Upper lobe of left lung (tissue), 6 donors: ENCODE data around the gene ZBTB22. TPM values are rescaled to one million over a fixed set of nuclear protein-coding genes. Genes with fewer than 3 reads are reported as not detected.
"Not testable (repeated sequence)": the region's sequence is repeated elsewhere in the genome, so short reads cannot be mapped to it uniquely, and the experiment has no call there.

Source experiments
- ATAC-seq, 2 donors: fragments of 200-7000 bp; cut with Tn5 transposase; one replicate each; pipeline ENCODE4 v1.9.1; 2022; ENCODE audit warnings: mild to moderate bottlenecking in 2 of 2, moderate library complexity in 2 of 2; ENCODE audit not compliant: low FRiP score in 2 of 2
- DNase-seq, 2 donors: peaks; one replicate each; pipeline ENCODE4 v3.0.0-alpha.2; 2019 to 2020
- H3K27ac ChIP-seq, 4 donors: fragments of 200-600 bp; sonication (generic); one replicate each; pipeline ENCODE4 v1.5.1; 2016 to 2019
- H3K27me3 ChIP-seq, 4 donors: fragments of 200-600 bp; sonication (generic); one replicate each; pipeline ENCODE4 v1.5.1; 2017 to 2019
- H3K36me3 ChIP-seq, 4 donors: fragments of 200-600 bp; sonication (generic); one replicate each; pipeline ENCODE4 v1.5.1; 2016 to 2019
- H3K4me1 ChIP-seq, 4 donors: fragments of 200-600 bp; sonication (generic); one replicate each; pipeline ENCODE4 v1.5.1; 2018 to 2019
- H3K4me3 ChIP-seq, 4 donors: fragments of 200-600 bp; sonication (generic); one replicate each; pipeline ENCODE4 v1.5.1; 2017 to 2019; ENCODE audit warnings: mild to moderate bottlenecking in 2 of 4, moderate library complexity in 1 of 4
- H3K9me3 ChIP-seq, 4 donors: fragments of 200-600 bp; sonication (generic); one replicate each; pipeline ENCODE4 v1.5.1; 2018 to 2019
- EP300 ChIP-seq, 4 donors: sonication (generic); formaldehyde crosslinking; IDR thresholded peaks; one replicate each; pipeline ENCODE4 v1.5.1; 2017; ENCODE audit warnings: antibody characterized with exemption in 4 of 4, control low read depth in 2 of 4
- POLR2A ChIP-seq, 4 donors: fragments of 450-650 bp; IDR thresholded peaks; one replicate each; pipeline ENCODE4 v1.5.1; 2016 to 2017; ENCODE audit warnings: antibody characterized with exemption in 4 of 4, mild to moderate bottlenecking in 2 of 4
- POLR2AphosphoS5 ChIP-seq, 2 donors: sonication (generic); formaldehyde crosslinking; IDR thresholded peaks; one replicate each; pipeline ENCODE4 v1.5.1; 2017; ENCODE audit warnings: antibody characterized with exemption in 2 of 2
- WGBS, 2 donors: methylation state at CpG; one replicate each; pipeline ENCODE4 v1.1.5; 2017 to 2018; 5-methylcytosine and 5-hydroxymethylcytosine counted together
- total RNA-seq, 6 donors: library from RNA; depleted of rRNA in 4 of 6; stranded (reverse); fragments of >200 nt in 4 of 6; gene quantifications; one replicate each; pipeline versions ENCODE4 v1.1.0 to v1.2.1, GENCODE V29; 2016 to 2021
- TF ChIP-seq, protein P1 (sequence below), 6 experiments: fragments of 450-650 bp in 4 of 6; fragments of 200-600 bp in 2 of 6; sonication (generic) in 2 of 6; IDR thresholded peaks; one replicate each; pipeline ENCODE4 v1.5.1; 2016 to 2019; ENCODE audit warnings: antibody characterized with exemption in 6 of 6
- donor health status: DM: no; HTN: no; CAD: no; lungs with moderate emphysema.
- donor health status: DM: no; HTN: yes; CAD: no; lungs with severe emphysema.

Gene ZBTB22
- total RNA-seq, 6 donors from 2014 or later = 24.2 to 32.5 (median 28.2) TPM

DNA sequence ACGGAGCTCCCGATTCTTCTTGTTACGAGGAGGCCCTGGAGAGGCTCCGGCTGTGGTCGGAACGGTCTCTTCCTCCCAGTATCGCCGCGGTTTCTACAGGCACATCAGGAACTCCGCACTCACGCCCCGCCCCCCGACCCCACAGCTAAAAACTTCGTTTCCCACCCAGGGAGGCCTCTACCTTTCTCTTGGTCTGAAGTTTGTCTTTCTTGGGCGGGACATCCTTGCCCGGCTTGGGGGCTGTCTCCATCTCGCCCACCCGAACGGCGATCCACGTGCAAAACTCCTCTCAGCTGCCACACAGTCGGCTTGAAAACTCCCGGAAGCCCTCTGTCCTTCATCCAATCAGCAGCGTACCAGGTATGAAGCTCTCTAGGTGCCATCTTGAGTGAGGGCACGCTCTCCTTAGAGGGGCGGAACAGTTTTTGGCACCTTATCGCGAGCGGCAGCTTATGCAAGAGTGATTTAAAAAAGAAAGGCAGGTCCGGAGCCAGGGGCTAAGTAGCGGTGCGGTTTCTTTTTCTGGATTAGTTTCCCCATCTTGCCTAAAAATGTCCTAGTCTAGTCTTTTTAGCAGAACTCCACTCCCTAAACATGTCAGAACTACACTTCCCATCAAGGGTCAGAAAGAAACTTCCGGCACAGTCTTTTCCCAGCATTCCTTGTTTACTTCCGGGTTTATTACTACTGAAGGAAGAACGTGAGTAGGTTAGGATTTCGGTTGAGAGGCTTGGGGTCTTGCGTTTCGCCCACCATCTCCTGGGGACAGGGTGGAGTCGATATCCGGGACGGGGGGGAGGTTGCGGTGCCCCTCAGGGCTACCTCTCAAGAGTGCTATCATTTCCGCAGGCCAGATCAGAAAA lies 28.4 kb downstream of the ZBTB22 start, which contains the start of the genes PFDN6 and WDR46:
PFDN6 (plus strand) TSS at position 681 of the 863 bp plus-strand sequence. CDS start 256 bp downstream, outside the sequence.
WDR46 (minus strand) TSS at position 319 of the 863 bp plus-strand sequence; CDS start at position 250, 69 bp downstream.
- peak; percentile 72 to 85 for DNase-seq
- WGBS, 2 donors = 0% methylated on average over 33 to 42 of the region's 43 CpGs
- ATAC-seq = peak; percentile 96 to 98
- peak within 1 kb of the TSS; percentile 70 to 94 (median 84) for H3K4me3 ChIP-seq
- H3K9me3 ChIP-seq = no peaks in the 10 kb centered on the region
- peaks cover 16 to 68% (median 44%) of the 10 kb centered on the region in 4 donors for H3K36me3 ChIP-seq
- H3K27ac ChIP-seq = peak within 1 kb of the TSS; percentile 66 to 84 (median 74)
- peaks cover 17 to 26% (median 22%) of the 10 kb centered on the region in 4 donors for H3K4me1 ChIP-seq
- H3K27me3 ChIP-seq = no peaks in the 10 kb centered on the region
- TF ChIP-seq, protein P1, sequence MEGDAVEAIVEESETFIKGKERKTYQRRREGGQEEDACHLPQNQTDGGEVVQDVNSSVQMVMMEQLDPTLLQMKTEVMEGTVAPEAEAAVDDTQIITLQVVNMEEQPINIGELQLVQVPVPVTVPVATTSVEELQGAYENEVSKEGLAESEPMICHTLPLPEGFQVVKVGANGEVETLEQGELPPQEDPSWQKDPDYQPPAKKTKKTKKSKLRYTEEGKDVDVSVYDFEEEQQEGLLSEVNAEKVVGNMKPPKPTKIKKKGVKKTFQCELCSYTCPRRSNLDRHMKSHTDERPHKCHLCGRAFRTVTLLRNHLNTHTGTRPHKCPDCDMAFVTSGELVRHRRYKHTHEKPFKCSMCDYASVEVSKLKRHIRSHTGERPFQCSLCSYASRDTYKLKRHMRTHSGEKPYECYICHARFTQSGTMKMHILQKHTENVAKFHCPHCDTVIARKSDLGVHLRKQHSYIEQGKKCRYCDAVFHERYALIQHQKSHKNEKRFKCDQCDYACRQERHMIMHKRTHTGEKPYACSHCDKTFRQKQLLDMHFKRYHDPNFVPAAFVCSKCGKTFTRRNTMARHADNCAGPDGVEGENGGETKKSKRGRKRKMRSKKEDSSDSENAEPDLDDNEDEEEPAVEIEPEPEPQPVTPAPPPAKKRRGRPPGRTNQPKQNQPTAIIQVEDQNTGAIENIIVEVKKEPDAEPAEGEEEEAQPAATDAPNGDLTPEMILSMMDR (IDR thresholded peaks at IDR 0.05) = no peak
- TF ChIP-seq POLR2AphosphoS5 (IDR thresholded peaks at IDR 0.05) = peak; percentile 27 to 66
- peak in 3 of 4 donors; percentile 12 to 39 (median 31) for TF ChIP-seq POLR2A (IDR thresholded peaks at IDR 0.05)
- no peak for TF ChIP-seq EP300 (IDR thresholded peaks at IDR 0.05)

DNA sequence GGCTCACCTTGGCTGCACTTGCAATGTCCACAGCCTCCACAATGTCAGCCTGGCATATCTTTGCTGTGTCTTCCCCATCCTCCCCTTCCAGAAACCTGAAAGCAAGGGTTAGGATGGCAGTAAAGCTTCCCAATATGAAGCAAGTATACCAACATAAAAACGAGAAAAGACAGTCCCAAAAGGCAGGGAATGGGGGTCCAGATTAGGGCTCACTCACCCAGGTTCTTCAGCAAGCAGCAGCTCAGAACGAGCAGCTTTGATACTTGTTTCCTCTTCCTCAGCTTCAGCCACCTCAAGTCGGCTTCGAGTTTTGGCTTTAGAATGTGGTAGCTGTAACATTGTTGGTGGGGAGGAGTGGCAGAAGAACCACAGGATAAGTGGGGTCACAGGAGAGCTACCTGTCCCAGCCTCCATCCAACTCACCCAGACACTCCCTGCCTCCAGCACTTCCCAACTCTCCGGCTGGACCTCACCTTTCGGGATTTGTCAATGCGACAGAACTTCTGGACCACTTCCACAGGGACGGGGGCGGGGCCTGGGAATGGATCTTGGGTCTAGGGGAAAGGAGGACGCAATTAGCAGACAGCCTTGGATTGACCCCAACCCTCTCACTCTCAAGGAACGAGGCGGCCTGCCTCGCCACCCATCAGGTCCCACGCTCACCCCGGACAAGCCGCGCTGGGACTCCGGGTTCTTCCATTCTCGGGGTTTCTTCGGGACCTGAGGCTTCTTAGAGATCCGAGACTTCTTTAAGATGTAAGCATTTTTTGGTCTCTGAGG lies 29.2 kb downstream of the ZBTB22 start:
- peak overlapping the region; percentile 66 to 84 (median 74) for H3K27ac ChIP-seq
- H3K4me1 ChIP-seq = peaks cover 17 to 26% (median 22%) of the 10 kb centered on the region in 4 donors
- peak overlapping the region; percentile 70 to 94 (median 84) for H3K4me3 ChIP-seq
- TF ChIP-seq, protein P1 (IDR thresholded peaks at IDR 0.05) = peak in 1 of 6 experiments; percentile 9
- TF ChIP-seq EP300 (IDR thresholded peaks at IDR 0.05) (no peak), POLR2AphosphoS5 (IDR thresholded peaks at IDR 0.05) (no peak)
- 10 to 15% methylated on average over 17 to 21 of the region's 21 CpGs for WGBS, 2 donors
- H3K27me3 ChIP-seq = no peaks in the 10 kb centered on the region
- H3K9me3 ChIP-seq = no peaks in the 10 kb centered on the region
- DNase-seq = peak in 1 of 2 donors; percentile 72
- peak in 1 of 2 donors; percentile 4 for ATAC-seq
- H3K36me3 ChIP-seq = peaks cover 16 to 67% (median 39%) of the 10 kb centered on the region in 4 donors

DNA sequence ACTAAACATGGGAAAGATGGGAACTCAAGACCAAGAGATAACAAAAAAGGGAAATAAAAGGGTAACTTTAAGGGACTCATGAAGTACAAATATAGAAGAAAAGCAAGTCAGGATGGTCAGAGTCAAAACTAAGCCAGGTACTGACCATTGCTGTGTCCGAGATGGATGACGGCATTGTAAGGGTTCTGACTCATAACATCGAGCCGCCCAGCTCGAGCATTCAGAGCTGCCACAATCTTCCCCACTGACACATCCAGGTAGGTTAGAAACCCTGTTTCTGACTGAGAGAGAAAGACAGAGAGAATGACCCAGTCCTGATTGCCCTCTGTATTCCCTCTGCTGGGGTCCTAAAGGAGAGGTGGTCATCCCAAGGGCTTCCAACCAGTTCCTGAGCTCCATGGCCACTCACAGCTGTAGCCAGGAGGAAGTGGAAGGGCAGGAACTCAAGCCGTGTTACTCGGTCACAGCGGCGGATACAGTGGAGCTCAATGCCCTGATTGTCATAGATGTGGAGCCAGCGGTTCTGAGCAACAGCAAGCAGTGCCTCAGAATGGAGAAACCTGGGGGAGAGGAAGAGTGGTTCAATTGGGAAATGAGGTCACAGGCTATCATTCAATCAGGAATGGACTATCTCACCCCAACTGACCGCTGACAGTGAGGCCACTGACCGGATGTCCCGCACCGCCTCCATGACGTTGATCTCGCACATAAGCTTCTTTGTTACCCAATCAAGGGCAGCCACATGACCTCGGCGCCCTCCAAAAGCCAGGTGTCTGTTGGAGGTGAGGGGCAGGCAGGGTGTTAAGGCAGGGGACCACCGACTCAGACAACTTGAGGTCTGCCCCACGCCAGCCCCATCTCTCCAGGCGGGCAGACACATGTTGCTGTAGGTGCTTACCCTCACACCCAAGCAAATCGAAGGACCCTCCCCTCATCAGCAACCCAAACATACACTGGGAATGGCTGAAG lies 30.3 kb downstream of the ZBTB22 start:
- DNase-seq (no peak), ATAC-seq (no peak)
- Histone ChIP-seq H3K27ac (no peak overlapping the region), H3K9me3 (no peaks in the 10 kb centered on the region), H3K27me3 (no peaks in the 10 kb centered on the region), H3K4me1 (peaks cover 17 to 26% (median 22%) of the 10 kb centered on the region in 4 donors), H3K36me3 (peaks cover 10 to 67% (median 36%) of the 10 kb centered on the region in 4 donors), H3K4me3 (no peak overlapping the region)
- TF ChIP-seq POLR2AphosphoS5 (IDR thresholded peaks at IDR 0.05) (no peak), EP300 (IDR thresholded peaks at IDR 0.05) (no peak), POLR2A (IDR thresholded peaks at IDR 0.05) (no peak)
- TF ChIP-seq, protein P1 (IDR thresholded peaks at IDR 0.05) = no peak
- WGBS, 2 donors = 85 to 88% methylated on average over 16 to 22 of the region's 22 CpGs

DNA sequence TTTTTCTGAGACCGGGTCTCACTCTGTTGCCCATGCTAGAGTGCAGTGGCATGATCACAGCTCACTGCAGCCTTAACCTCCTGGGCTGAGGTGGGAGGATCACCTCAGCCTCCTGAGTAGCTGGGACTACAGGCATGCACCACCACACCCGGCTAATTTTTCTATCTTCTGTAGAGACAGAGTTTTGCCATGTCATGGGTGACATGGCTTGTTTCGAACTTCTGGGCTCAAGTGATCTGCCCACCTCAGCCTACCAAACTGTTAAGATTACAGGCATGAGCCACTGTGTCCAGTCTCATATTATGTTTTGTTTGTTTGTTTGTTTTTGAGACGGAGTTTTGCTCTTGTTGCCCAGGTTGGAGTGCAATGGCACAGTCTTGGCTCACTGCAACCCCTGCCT lies 32.3 kb downstream of the ZBTB22 start:
- not testable (repeated sequence) for H3K9me3 ChIP-seq, H3K27me3 ChIP-seq, H3K27ac ChIP-seq, ATAC-seq, H3K4me3 ChIP-seq, DNase-seq
- peaks cover 12 to 18% (median 17%) of the 10 kb centered on the region in 4 donors for H3K4me1 ChIP-seq
- peaks cover 0 to 70% (median 36%) of the 10 kb centered on the region in 4 donors for H3K36me3 ChIP-seq
- WGBS, 2 donors = 86 to 94% methylated on average over 4 of the region's 4 CpGs
